Amygdala (tissue), 56 donors: ENCODE results near the gene ROPN1L.
"Not testable (repeated sequence)": the region's sequence is repeated elsewhere in the genome, so short reads cannot be mapped to it uniquely, and the experiment has no call there.

Experiments used
- DNase-seq, 56 donors: peaks; one replicate each; lab custom pipeline; 2025; lab: John Stamatoyannopoulos, UW

Gene ROPN1L

DNA sequence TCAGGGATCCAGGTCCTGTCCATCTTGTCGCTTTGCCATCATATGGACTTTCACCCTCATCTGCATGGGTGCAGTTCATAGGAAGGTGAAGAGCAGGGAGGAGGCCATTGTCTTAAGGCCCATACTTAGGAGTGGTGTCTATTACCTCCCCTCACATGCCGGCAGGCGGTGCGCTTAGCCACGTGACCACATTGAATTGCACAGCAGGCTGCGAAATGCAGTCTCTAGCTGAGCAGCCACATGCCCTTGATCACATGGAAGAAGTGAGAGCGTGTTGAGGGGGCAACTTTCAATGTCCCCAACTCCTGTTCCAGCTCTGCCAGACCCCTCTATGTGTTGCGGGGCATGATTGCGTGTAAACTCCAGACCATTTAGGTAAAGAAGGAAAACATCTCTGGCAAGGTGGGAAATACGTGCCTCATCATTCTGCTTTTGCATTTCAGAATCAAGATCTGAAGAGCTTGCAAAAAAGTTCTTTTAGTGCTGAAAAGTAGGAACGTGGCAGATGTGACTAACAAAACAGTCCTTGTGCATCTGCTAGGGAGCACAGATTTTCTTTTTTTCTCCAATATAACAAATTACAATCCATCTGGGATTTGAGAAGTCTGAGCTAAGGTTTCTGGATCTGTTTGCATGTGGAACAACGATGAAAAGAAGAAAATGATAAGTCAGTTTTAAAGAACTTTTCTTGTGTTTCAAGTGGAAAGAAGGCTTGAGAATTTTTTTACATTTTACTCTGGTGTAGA lies 34.4 kb downstream of the ROPN1L start:
- no peak for DNase-seq

DNA sequence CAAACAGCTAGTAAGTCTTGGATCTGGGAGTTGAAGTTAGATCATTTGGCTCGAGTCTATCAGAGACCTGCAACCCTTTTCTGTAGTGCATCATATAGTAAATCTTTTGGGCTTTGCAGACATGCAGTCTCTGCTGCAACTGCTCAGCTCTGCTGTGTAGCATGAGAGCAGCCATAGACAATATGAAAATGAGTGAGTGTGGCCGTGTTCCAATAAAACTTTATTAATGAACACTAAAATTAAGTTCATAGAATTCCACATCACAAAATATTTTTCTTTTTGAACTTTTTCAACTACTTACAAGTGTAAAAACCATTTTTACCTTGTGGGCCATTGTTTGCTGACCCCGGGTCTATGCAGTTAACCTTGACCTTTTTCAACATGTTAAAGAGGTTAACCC lies 35.2 kb downstream of the ROPN1L start:
- DNase-seq = no peak

DNA sequence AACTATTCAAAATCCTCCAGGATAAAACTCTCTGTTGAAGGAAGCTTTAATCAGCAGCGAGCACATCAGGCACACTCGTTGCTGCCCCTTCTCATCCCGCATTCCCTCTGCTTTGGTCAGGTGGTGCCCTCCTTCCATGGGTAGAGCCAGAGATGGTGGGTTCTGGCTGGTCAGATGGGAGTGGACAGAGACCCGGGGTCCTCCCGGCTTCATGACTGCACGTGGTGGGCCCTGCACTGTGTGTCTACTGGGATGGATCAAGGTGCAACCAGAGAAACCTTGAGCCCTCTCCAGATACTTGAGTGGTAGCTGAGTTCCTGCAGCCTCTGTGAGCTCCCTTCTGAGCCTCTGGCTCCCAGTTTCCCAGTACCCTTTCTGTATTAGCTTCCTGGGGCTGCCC lies 36.3 kb downstream of the ROPN1L start:
- no peak for DNase-seq

DNA sequence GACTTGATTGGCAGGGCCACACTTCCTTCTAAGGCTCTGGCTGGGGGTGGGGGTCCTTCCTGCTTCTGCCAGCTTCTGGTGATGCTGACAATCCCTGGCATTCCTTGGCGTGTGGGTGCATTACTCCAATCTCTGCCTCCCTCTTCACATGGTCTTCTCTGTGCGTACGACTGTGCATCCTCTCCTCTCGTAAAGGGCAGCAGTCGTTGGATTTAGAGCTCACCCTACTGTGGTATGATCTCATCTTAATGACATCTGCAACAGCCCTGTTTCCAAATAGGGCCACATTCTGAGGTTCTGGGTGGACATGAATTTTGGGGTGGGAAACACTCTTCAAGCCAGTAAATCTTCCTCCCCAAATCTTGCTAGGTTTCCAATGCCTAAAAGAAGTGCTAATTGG lies 36.8 kb downstream of the ROPN1L start:
- no peak for DNase-seq

DNA sequence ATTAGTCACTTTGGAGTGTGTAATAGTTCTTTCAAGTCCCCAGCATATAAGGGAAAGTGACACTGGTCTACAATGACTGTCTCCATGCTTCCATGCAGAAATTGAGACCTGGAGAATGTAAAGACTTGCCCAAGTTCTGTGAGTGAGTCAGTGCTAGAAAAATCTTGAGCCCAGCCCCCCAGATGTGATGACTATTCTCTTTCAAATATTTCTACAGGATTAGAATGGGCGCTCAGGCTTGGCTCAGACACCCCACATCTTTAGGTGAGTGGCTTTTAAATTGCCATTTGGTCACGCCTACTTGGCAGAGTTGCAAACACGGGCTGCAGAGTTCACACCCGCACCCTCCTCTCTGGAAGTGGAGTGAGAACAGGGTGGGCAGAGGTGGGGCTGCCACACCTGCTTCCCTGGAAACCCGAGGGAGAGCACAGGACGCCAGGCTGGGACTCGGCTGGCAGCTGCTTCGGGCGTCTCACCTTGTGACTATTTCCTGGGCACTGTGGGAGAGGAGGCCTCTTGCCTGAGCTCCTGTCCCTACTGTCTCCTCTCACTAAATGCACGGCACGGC lies 37.6 kb downstream of the ROPN1L start:
- no peak for DNase-seq

DNA sequence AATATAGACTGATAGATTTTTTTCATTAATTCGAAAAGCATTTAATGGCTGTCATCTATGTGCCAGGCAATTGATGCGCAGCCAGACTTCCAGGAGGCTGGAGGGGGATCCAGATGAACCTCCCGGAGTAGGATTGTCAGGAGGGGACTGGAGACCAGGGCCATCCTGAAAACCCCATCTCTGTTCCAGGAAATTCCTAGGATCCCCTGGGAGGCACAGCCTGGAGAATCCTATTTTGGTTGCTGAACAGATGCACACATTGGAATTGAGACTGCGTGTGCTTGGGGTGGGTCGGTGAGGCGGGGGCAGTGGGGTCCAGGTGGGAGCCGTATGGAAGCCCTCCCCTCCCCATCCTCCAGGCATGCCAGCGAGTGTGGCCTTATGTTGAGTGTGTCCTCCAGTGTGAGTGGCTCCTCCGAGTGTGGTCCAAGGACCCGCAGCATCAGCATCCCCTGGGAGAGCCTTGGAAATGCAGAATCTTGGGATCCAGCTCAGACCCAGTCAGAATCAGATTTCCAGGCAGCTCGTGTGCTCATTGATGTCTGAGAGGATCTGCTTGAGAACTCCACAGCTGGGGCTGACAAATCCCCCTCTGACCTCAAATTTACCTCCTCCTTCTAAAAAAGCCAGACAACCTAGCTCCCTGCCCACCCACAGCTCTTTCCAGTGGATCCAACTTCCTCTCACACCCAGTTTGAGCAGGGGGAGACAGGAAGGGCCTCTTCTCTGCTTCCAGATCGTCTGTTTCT lies 38.7 kb downstream of the ROPN1L start:
- DNase-seq = no peak

DNA sequence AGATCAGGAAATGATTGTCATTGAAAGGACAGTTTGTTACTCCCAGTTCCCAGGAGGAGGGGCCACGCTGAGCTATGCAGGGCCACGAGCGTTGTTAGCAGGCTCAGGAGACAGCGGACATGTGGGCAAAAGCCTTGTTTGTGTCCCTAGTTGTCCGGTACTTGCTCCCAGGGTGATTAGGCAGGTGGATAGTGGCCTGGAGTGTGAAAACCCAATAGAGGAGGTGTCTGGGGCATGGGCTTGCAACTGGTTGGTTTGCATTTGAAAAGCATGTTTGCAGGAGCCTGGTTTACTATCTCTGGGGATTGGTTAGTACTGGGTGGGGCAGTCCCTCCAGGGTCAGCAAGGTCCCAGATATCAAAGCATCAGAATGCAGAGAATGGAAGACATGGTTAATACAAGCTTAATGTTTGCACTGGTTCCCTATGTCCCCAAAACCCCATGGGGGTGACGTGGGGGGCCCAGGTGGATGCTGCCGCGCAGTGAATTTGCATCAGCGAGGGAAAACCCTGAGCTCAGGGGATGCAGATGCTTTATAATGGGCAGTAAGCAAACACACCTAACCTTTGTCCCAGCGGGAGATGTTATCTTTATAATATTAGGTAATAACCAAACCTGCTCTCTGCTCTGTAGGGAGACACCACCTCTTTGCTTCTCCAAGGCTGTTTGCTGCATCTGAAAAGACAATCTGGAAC lies 39.7 kb downstream of the ROPN1L start:
- DNase-seq = no peak

DNA sequence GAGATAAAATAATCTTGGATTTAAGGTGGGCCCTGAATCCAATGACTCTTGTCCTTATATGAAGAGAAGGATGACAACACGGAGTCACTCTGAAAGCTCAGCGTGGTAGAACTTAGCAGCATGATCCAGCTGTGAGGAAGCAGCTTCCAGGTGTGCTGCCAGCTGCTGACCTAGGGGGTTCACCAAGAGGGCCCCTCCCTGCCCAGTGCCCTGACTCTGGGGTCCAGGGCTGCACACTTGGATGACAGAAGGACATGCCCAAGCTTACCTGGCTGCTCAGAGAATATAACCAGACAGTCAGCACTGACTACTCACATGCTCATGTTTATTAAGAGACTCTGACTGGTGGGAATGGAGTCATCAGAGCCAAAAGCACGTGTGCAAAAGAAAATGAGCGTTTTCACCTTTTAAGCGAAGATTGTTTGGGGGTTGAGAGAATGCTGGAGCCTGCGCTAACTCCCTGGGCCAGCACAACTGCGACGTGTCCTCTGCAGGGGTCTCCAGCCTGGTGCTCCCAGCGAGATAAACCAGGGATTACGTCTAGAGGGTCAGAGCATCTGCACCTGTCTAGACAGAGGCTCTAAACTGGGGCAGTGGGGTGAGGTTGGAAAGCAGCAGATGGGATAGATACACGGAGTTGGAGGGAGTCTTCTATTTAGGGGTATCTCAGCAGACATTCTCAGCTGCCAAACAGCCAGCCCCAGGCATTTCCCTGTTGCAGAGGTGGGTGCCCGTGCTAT lies 41.3 kb downstream of the ROPN1L start:
- DNase-seq = no peak

DNA sequence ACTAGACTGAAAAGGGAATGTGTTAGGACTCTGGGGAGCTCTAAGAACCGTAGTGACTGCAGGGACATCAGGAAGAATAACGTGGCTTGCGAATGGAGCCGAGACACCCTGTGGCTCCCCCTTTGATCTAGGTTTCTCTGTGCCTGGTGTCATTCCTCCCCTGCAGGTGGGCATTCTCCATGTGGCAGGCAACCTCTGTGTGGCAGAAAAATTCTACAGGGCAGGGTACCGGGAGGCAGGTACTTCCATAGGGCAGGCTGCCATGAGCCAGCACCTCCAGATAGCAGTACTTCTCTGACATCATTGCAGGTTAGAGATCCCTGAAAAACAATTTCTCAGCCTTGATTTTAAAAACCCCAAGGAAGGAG lies 43.1 kb downstream of the ROPN1L start:
- DNase-seq = no peak

DNA sequence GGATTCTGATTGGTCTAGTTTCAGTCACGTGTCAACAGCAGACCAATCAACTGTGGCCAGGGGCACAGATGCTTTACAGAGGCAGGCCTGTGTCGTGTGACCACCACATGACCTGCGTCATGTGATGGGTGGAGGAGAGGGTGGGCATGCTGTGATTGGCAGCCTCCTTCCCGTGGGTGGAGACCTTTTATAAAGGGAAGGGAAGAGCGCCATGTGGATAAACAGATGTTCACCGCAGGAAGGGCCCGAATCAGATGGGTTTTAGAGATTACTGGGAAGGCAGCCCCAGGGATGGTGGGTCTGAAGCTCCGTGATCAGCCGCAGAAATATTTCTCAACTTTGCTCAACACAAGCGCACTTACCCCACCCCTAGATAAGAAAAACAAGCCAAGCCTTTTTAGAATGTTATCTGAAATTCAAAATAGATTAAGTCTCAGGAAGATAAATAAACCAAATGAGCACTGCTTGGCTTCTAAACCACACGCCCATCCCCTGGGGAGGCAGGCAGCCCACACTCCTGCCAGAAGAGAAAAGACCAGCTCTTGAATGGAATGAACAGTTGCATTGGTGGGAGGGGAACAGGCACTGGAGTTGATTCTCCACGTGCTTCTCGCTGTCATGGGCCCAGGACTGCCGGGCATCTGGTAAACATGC lies 43.6 kb downstream of the ROPN1L start:
- peak in 5 of 56 donors; percentile 3 to 29 (median 14) for DNase-seq

DNA sequence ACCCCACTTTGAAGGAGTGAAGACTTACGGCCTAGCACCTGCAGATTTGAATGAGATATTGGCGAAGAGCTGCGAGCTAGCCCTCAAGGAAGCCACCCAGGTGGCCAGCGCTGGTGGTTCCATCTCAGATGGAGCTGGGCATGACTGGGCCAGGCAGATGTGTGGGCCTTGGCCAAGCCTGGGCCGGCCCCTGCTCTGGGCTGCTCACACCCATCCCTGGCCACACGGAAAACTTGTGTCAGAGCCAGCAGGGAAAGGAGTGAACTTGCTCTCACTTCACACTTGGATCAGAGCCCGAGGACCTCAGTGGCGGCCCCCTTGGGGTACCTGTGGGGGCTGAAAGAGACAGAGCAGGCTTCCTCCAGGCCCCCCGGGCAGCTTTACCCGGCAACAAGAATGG lies 44.2 kb downstream of the ROPN1L start:
- no peak for DNase-seq

DNA sequence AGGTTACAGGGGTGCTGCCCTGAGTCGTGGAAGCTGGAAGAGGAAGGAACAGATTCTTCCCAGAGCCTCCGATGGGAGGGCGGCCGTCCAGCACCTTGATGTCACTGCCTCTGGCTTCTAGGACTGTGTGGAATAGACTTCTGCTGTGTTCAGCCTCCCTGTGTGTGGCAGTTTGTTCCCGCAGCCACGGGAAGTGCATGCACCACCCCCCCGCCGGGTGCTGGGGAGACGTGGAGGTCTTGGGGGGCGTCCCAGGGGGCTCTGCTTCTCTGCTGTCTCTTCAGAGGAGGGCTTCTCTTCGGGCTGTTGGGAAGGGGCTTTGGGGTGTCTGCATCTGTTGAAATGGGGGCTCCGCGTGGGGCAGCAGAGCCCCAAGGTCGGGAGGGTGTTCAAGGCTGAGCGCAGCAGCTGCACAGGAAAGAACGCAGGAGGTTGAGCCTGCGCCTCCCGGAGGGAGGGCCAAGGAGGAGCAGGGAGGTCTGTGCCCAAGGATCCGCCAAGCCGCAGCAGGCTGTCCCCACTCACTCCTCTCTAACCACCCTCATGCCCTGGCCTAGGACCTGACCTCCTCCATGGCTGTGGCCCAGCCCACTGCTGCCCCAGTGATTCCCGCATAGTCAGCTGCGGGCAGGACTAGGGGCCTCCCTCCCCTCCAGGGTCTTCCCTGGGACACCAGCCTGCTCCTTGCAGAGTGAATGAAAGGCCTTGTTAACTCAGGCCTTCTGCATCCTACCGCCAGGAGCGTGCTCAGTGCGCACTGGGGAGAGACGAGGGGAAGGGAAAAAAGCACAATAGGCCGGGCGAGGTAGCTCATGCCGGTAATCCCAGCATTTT lies 45.0 kb downstream of the ROPN1L start:
- DNase-seq = no peak

DNA sequence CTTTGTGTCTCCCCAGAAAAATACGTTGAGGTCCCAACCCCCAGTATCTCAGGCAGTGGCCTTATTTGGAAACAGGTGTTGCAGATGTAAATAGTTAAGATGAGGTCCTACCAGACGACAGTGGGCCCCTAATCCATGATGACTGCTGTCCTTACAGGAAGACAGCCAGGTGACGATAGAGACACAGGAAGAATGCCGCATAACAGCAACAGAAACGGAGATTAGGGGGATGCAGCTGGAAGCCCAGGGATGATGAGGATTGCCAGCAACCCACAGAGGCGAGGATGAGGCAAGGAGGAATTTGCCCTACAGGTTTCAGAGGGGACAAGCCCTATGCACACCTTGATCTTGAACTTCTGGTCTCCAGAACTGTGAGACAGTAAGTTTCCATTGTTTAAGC lies 46.5 kb downstream of the ROPN1L start:
- DNase-seq = no peak

DNA sequence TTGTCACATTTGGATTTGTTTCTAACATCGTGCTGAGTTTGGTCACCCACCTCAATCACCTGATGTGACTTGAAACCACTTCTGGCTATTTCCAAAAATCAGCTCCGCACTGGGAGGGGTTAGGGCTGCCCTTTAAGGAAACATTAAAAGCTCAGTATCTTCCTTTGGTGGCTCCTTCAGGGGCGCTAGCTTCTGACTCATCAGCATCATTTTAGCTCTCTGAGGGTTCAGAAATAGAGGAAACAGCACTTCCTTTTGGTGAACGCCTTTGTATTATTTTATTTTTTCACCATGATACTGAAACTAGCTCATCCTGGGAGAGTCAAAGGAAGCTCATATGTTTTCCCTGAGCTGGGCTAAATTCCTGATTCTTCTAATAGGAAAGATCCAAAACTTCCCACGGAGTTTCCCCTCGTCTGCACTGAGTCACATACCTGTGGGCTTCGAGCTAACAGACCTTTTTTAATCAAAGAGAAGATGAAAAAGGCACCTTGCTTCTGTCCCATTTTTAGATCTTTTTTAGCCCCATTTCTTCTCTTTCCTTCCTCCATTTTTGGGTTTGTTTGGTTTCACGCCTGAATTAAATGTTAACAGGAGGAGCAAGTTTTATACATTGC lies 48.2 kb downstream of the ROPN1L start:
- no peak for DNase-seq

DNA sequence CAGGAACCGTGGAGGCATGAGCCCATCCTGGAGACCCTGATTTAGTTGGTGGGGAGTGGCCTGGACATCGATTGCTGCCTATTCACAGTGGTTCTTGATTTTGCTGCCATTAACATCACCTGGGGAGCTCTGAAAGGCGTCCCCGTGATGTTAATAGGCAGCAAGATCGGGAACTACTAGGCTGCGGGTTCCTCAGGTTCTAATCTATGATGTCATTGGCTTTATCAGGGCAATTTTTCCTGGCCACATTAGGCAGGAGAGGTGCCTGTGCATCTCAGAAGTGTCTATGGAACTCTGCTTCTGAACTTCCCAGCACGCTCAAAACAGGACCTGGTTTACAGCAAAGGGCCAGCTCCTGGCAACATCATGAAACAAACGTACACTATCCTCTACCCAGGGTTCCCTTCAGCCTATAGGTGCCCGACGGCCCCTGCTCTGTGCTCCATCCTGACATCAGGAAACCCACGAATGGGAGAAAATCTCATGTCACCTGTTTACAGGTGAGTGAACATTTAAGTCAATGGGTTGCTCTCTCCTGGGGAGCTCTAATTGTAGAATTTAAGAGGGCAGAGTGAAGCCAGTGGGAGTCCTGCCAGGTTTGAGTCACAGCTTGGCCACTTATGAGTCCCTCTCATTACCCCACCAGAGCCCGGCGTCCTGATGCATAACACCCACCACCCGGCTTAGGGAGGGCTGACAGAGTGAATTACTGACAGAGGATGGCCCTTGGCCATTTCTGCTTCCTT lies 49.4 kb downstream of the ROPN1L start:
- no peak for DNase-seq

DNA sequence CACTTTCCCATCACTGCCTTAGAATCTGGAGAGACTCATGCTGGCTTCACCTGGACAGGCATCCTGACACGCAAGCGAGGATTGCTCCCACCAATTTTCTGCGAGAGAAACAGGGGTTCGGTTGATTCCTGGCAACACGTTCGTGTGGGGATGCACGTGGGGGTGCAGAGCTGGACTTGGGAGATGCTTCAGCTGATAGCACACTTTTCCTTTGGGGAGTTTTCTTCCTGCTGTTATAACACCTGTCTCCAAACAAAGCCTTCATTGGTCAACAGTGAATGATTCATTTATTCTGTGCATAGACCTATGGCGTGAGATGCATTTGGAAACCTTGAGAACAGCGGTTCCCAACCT lies 50.0 kb downstream of the ROPN1L start:
- no peak for DNase-seq

DNA sequence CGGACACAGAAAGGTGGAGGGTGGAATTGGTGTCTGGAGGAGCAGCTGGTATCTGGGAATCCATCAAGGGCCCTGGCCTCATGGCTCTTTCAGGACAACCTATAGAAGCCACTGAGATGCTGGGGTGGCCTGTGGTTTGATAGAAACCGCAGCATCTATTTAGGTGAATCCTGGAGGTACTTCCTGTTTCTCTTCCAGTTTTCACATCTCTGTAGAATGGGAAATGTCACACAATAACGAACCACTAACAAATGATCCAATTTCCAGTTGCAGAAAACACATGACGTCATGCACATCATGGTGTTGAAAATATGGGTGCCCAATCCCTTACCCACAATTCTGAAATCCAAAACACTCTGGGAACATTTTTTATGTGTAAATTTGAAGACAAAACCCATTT lies 52.2 kb downstream of the ROPN1L start:
- no peak for DNase-seq

DNA sequence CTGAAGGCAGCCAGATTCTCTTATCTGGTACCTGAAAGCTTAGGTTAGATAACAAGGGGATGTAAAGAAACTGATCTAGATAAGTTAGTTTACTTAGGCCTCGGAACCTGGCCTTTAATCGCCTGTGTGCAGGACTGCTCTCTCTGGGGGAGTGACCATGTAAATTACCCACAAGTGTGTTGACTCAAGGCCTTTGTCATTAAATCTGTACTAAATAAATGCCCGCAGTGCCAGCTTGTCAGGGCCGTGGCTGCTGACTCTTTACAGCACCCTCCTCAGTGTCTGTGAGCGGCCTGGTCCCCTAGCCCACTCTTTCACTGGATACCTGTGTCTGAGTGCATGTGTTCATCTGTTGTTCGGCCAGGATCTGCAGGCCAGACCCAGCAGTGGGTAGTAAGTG lies 52.8 kb downstream of the ROPN1L start:
- not testable (repeated sequence) for DNase-seq
